Activated naive CD8-positive, alpha-beta T cell treated with anti-CD3 and anti-CD28 coated beads for 36 hours (primary cell): ENCODE results near the gene GASK1A. TPM values are rescaled to one million over a fixed set of nuclear protein-coding genes. Genes with fewer than 3 reads are reported as not detected.
"Not testable (repeated sequence)": the region's sequence is repeated elsewhere in the genome, so short reads cannot be mapped to it uniquely, and the experiment has no call there.

Experiments
- DNase-seq: peaks from one replicate; pipeline ENCODE4 v3.0.0; 2021
- H3K27ac Mint-ChIP-seq: one replicate; pipeline ENCODE4 v1.8.0; 2022; ENCODE audit warnings: mild to moderate bottlenecking, moderate library complexity, mixed read lengths
- H3K27me3 Mint-ChIP-seq: one replicate; pipeline ENCODE4 v1.8.0; 2022; ENCODE audit warnings: mild to moderate bottlenecking, mixed read lengths
- H3K36me3 Mint-ChIP-seq: one replicate; pipeline ENCODE4 v1.8.0; 2021; ENCODE audit warnings: mild to moderate bottlenecking, mixed read lengths
- H3K4me1 Mint-ChIP-seq: one replicate; pipeline ENCODE4 v1.8.0; 2021; ENCODE audit warnings: mixed read lengths
- H3K4me3 Mint-ChIP-seq: one replicate; pipeline ENCODE4 v1.8.0; 2022; ENCODE audit warnings: mild to moderate bottlenecking, moderate library complexity, mixed read lengths
- H3K9me3 Mint-ChIP-seq: one replicate; pipeline ENCODE4 v1.8.0; 2022; ENCODE audit warnings: mixed read lengths
- total RNA-seq, 2 experiments: library from RNA; stranded (reverse); gene quantifications; one replicate each; pipeline ENCODE4 v1.2.3, GENCODE V29; 2021

The GASK1A gene
- total RNA-seq, 2 experiments from 2014 or later, result 0.08 TPM; not detected in 1

GRCh38 chr3:42970976-42971772 lies 7.9 kb upstream of the GASK1A start:
- Mint-ChIP-seq H3K27ac (no peak overlapping the region), H3K27me3 (no peaks in the 10 kb centered on the region), H3K36me3 (peaks cover 9% of the 10 kb centered on the region)

GRCh38 chr3:42974906-42975305 lies 4.2 kb upstream of the GASK1A start:
- not testable (repeated sequence) for H3K27ac Mint-ChIP-seq, H3K4me3 Mint-ChIP-seq, H3K4me1 Mint-ChIP-seq, DNase-seq, H3K27me3 Mint-ChIP-seq
- peaks cover 16% of the 10 kb centered on the region for H3K9me3 Mint-ChIP-seq
- peaks cover 11% of the 10 kb centered on the region for H3K36me3 Mint-ChIP-seq

More at GRCh38 chr3:42970976-42971772, 7.9 kb upstream of the GASK1A start:
- Mint-ChIP-seq H3K4me3 (no peak overlapping the region), H3K9me3 (peaks cover 16% of the 10 kb centered on the region), H3K4me1 (no peaks in the 10 kb centered on the region)
- no peak for DNase-seq

- peaks cover 6% of the 10 kb centered on the region for H3K4me1 Mint-ChIP-seq
- peaks cover 11% of the 10 kb centered on the region for H3K36me3 Mint-ChIP-seq
- H3K4me3 Mint-ChIP-seq, result no peak overlapping the region
- H3K9me3 Mint-ChIP-seq, result peaks cover 16% of the 10 kb centered on the region
- peaks cover 12% of the 10 kb centered on the region for H3K27me3 Mint-ChIP-seq
- no peak for DNase-seq
- no peak overlapping the region for H3K27ac Mint-ChIP-seq
These were observed 3.7 kb upstream of the GASK1A start for GRCh38 chr3:42975456-42975855.

- Mint-ChIP-seq H3K4me1 (peaks cover 6% of the 10 kb centered on the region), H3K36me3 (peaks cover 11% of the 10 kb centered on the region), H3K4me3 (no peak overlapping the region), H3K9me3 (peaks cover 16% of the 10 kb centered on the region), H3K27me3 (peaks cover 17% of the 10 kb centered on the region), H3K27ac (no peak overlapping the region)
- DNase-seq, result no peak
These were observed 3.2 kb upstream of the GASK1A start for GRCh38 chr3:42975955-42976354.

GRCh38 chr3:42980209-42980608 lies 1.1 kb downstream of the GASK1A start:
- Mint-ChIP-seq H3K4me3 (no peak overlapping the region), H3K27me3 (peaks cover 23% of the 10 kb centered on the region), H3K9me3 (no peaks in the 10 kb centered on the region)

GRCh38 chr3:42980909-42981308 lies 1.8 kb downstream of the GASK1A start:
- H3K4me3 Mint-ChIP-seq, result no peak overlapping the region
- H3K27ac Mint-ChIP-seq, result no peak overlapping the region

More at GRCh38 chr3:42980209-42980608, 1.1 kb downstream of the GASK1A start:
- no peak for DNase-seq
- H3K27ac Mint-ChIP-seq, result no peak overlapping the region
- H3K36me3 Mint-ChIP-seq, result peaks cover 5% of the 10 kb centered on the region
- H3K4me1 Mint-ChIP-seq, result peaks cover 6% of the 10 kb centered on the region

GRCh38 chr3:42982645-42983412 lies 3.7 kb downstream of the GASK1A start:
- Mint-ChIP-seq H3K27me3 (peaks cover 23% of the 10 kb centered on the region), H3K4me3 (no peak overlapping the region), H3K27ac (no peak overlapping the region), H3K4me1 (peaks cover 6% of the 10 kb centered on the region), H3K36me3 (no peaks in the 10 kb centered on the region), H3K9me3 (no peaks in the 10 kb centered on the region)
- DNase-seq, result no peak

More at GRCh38 chr3:42980909-42981308, 1.8 kb downstream of the GASK1A start:
- Mint-ChIP-seq H3K36me3 (peaks cover 2% of the 10 kb centered on the region), H3K4me1 (peaks cover 6% of the 10 kb centered on the region), H3K27me3 (peaks cover 23% of the 10 kb centered on the region), H3K9me3 (no peaks in the 10 kb centered on the region)
- DNase-seq, result no peak

GRCh38 chr3:42983927-42984326 lies 4.8 kb downstream of the GASK1A start:
- Mint-ChIP-seq H3K4me1 (peaks cover under 1% of the 10 kb centered on the region), H3K27me3 (peaks cover 17% of the 10 kb centered on the region), H3K4me3 (no peak overlapping the region), H3K36me3 (no peaks in the 10 kb centered on the region), H3K9me3 (no peaks in the 10 kb centered on the region), H3K27ac (no peak overlapping the region)
- no peak for DNase-seq

GRCh38 chr3:42984701-42985100 lies 5.6 kb downstream of the GASK1A start:
- H3K36me3 Mint-ChIP-seq, result no peaks in the 10 kb centered on the region
- no peak for DNase-seq
- H3K4me1 Mint-ChIP-seq, result no peaks in the 10 kb centered on the region
- H3K4me3 Mint-ChIP-seq, result no peak overlapping the region
- H3K27me3 Mint-ChIP-seq, result peaks cover 16% of the 10 kb centered on the region
- H3K27ac Mint-ChIP-seq, result no peak overlapping the region
- H3K9me3 Mint-ChIP-seq, result no peaks in the 10 kb centered on the region

- H3K4me3 Mint-ChIP-seq, result no peak overlapping the region
- DNase-seq, result no peak
These were observed 9.0 kb downstream of the GASK1A start for GRCh38 chr3:42988097-42988496.

GRCh38 chr3:42988566-42988965 lies 9.5 kb downstream of the GASK1A start:
- no peak for DNase-seq
- H3K36me3 Mint-ChIP-seq, result no peaks in the 10 kb centered on the region
- H3K27ac Mint-ChIP-seq, result no peak overlapping the region
- peaks cover 3% of the 10 kb centered on the region for H3K27me3 Mint-ChIP-seq
- no peaks in the 10 kb centered on the region for H3K4me1 Mint-ChIP-seq
- H3K4me3 Mint-ChIP-seq, result no peak overlapping the region
- H3K9me3 Mint-ChIP-seq, result no peaks in the 10 kb centered on the region

More at GRCh38 chr3:42988097-42988496, 9.0 kb downstream of the GASK1A start:
- Mint-ChIP-seq H3K36me3 (no peaks in the 10 kb centered on the region), H3K4me1 (no peaks in the 10 kb centered on the region), H3K27me3 (peaks cover 3% of the 10 kb centered on the region), H3K27ac (no peak overlapping the region), H3K9me3 (no peaks in the 10 kb centered on the region)

GRCh38 chr3:42991341-42992315 lies 12.5 kb downstream of the GASK1A start:
- H3K27ac Mint-ChIP-seq, result no peak overlapping the region
- H3K9me3 Mint-ChIP-seq, result no peaks in the 10 kb centered on the region
- no peak overlapping the region for H3K4me3 Mint-ChIP-seq
- H3K27me3 Mint-ChIP-seq, result no peaks in the 10 kb centered on the region
- H3K4me1 Mint-ChIP-seq, result no peaks in the 10 kb centered on the region
- no peaks in the 10 kb centered on the region for H3K36me3 Mint-ChIP-seq
- no peak for DNase-seq

- no peak overlapping the region for H3K4me3 Mint-ChIP-seq
- H3K27me3 Mint-ChIP-seq, result no peaks in the 10 kb centered on the region
- H3K9me3 Mint-ChIP-seq, result no peaks in the 10 kb centered on the region
- no peaks in the 10 kb centered on the region for H3K36me3 Mint-ChIP-seq
- H3K4me1 Mint-ChIP-seq, result no peaks in the 10 kb centered on the region
- H3K27ac Mint-ChIP-seq, result no peak overlapping the region
- no peak for DNase-seq
These were observed 15.5 kb downstream of the GASK1A start for GRCh38 chr3:42994595-42994994.

GRCh38 chr3:42996021-42996420 lies 16.9 kb downstream of the GASK1A start:
- Mint-ChIP-seq H3K4me3 (no peak overlapping the region), H3K9me3 (no peaks in the 10 kb centered on the region), H3K27me3 (no peaks in the 10 kb centered on the region), H3K27ac (no peak overlapping the region), H3K4me1 (no peaks in the 10 kb centered on the region), H3K36me3 (no peaks in the 10 kb centered on the region)
- DNase-seq, result no peak
